Suprapubic skin (tissue), 3 donors: ENCODE results near the gene GABRG2.

Experiments
- CTCF ChIP-seq, 2 donors: fragments of 200-600 bp in 1 of 2; fragments of 450-650 bp in 1 of 2; sonication (generic) in 1 of 2; IDR thresholded peaks; one replicate each; pipeline ENCODE4 v1.5.1; 2016 to 2019; ENCODE audit warnings: antibody characterized with exemption in 2 of 2, mild to moderate bottlenecking in 1 of 2, moderate library complexity in 1 of 2
- EP300 ChIP-seq: sonication (generic); formaldehyde crosslinking; IDR thresholded peaks from one replicate; pipeline ENCODE4 v1.6.1; 2017; ENCODE audit warnings: antibody characterized with exemption
- POLR2A ChIP-seq, 2 donors: fragments of 450-650 bp; IDR thresholded peaks; one replicate each; pipeline ENCODE4 v1.6.1; 2017; ENCODE audit warnings: antibody characterized with exemption in 2 of 2, mild to moderate bottlenecking in 2 of 2, moderate library complexity in 2 of 2

GRCh38 chr5:162078805-162079204 lies 11.2 kb downstream of the GABRG2 start:
- no peak for TF ChIP-seq CTCF (IDR thresholded peaks at IDR 0.05)
- TF ChIP-seq POLR2A (IDR thresholded peaks at IDR 0.05), result no peak
- TF ChIP-seq EP300, result no peak
